ENCODE measurements around the gene RSAD2.
"Not testable (repeated sequence)": the region's sequence is repeated elsewhere in the genome, so short reads cannot be mapped to it uniquely, and the experiment has no call there.

The RSAD2 gene

DNA sequence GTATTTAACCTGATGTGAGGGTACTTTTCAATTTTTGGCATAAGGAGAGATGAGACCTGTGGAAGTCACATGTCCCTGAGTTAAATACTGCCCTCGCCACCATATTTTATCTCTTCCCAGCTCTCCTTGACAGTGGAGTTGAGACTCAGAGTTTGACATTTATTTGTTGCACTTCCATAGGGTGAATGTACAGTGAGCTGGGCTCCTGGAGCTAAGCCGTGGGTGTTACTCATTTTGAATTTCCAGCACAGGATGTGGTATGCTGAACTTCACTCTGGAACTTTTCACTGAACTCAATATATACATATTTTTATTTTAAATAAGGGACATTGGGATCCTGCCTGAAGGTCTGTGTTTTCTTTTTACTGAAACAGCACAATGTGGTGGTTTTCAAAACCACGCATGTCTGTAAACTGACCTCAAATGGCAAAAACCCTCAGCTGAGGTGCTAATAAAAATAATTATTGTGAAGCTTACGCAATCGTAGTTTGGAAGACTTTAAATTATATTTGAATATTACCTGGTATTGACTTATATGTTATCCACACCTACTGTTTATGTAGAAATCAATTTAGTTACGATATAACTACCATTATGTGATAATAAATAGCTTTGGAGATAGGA is 51.7 kb downstream of the RSAD2 start:
- no peak for DNase-seq

DNA sequence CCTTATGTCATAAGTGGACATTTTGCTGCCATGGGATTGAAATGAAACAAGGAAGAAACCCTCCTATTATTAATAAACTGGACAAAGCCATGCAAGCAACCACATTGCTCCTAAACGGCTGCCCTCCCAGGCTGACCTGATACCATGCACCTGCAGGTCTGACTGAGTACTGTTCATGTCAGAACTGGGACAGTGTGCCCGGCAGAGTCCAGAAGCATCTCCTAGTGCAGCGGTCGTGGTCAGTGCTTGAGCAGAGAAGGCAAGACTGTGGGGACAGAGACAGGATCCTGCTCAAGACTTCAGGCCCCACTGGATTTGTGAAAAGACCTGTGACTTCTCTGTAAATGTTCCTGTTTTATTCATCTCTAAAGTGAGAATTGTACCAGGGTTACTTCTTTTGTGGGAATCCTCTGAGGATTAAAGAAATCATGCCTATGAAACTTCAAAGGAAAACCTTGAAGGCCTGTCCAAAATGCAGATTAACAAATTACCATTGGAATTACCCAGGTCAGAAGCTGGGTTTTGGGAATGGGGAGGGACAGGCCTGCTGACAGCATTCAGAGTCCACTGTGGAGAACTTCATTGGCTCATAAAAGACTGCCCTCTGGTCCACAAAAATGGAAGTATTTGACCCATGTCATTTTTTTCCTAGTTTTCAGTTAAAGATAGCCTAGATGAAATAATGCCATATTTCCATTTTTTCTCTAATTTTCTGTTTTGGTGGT is 53.5 kb downstream of the RSAD2 start:
- no peak for DNase-seq

DNA sequence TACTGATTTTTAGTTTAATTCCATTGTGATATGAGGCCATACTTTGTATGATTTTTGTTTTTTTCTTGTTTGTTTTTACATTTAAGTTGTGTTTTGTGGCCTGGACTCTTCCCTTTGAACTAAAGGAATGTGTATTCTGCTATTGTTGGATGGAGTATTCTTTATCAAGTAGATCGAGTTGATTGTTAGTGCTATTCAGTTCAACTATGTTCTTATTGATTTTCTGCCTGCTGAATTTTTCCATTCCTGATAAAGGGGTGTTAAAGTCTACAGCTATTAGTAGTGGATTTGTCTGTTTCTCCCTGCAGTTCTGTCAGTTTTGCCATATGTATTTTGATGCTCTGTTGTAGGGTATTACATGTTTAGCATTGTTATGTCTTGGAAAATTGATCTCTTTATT is 54.2 kb downstream of the RSAD2 start:
- DNase-seq: no peak

DNA sequence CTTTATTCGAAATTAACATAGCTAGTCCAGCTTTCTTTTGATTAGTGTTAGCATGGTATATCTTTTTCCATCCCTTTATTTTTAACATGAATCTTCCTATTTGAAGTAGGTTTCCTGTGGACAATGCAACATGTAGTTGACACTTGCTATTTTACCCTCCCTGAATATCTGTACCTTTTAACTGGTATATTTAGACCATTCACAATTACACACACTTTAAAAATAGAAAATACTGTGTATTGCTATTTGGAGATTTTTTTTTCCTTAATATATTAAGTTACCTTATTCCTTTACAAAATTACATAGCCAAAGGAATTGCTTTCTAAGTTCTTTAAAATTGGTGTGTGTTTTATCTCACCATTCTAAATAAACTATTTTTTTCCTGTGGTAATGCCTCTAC is 54.6 kb downstream of the RSAD2 start:
- no peak for DNase-seq

DNA sequence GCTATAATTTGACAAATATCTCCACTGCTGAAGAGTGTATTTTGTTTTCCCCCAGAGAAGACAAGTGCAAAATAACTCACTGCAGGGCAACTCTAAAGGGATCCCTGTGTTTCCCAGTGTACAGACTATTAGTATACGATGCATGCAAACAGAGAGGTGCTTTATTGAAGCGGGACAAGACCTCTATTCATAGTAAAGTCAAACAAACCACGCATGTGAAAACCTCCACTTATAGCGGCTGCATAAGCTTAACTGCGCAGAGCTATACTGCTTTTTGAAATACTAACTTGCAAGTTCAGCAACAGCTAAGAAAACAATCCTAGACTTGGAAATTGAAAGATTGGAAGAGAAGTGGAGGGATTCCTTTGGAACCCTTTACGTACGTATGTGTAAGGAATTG is 55.3 kb downstream of the RSAD2 start:
- DNase-seq: peak; percentile 53

DNA sequence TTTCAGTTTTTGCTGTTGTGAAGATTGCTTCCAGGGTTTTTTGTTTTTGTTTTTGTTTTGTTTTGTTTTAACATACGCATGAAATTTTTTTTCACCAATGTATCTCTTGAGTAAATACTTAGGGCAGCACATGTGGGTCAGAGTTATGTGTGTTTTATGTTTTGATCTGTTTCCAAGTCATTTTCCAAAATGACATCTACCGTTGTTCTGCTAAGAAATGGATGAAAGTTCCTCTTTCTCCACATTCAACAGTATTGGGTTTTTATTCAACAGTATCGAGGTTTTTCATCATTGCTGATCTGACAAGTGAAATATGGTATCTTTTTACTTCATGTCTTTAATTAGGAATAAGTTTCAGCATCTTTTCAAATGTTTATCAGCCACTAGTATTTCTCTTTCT is 56.3 kb downstream of the RSAD2 start:
- no peak for DNase-seq

DNA sequence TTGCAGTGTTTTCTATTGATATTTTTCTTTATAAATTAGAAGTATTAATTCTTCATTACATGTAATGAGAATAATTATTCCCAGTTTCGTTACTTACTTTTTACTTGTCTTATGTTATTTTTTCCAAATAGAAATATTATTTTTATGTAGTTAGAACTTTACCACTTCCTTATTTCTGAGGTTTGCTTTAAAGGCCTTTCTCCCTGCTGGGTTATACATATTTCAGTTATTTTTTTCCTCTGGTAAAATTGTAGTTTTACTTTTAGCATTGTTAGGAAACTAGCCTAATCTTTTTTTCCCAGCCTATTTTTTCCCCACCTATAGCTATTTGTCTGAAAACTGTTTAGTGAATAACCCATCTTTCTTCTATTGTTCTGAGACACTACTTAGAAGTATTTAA is 56.8 kb downstream of the RSAD2 start:
- no peak for DNase-seq

DNA sequence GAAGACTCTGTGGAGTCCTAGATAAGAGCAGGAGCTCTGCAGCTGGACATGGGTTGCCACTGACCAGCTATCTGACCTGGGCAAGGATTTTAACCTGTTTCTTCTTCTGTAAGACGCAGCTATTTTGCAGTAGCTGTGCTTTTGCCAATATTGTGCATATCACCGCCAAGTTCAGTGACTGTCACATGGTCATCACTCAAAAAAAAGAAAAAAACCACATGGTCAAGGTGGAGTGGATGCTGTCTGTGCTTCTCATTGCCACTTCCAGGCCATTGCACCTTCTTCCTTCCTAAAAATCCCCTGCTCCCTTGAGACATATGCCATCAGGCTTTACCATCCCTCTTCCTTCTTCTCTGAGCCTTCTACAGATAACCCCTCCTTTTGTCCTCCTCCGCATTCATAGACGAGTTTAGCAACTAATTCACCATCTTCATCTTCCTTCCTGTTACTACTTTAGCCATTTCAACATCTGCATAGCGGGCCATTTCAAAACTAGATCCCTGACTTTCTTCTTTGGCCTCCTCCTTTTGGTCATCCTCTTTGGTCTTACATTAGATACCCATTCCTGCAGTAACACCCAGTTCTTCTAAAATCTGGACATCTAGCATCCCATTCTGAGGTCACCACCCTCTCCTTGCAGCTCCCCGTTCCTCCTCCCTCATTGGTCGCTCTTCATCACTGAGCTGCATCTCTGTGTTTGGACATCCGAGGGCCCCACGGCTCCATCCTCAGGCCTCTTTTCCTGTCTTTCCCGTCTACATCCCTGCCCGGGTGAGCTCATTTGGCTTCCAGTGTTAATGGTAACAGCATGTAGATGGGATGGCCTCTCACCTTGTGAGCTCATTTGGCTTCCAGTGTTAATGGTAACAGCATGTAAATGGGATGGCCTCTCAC is 57.4 kb downstream of the RSAD2 start:
- peak; percentile 49 for DNase-seq

DNA sequence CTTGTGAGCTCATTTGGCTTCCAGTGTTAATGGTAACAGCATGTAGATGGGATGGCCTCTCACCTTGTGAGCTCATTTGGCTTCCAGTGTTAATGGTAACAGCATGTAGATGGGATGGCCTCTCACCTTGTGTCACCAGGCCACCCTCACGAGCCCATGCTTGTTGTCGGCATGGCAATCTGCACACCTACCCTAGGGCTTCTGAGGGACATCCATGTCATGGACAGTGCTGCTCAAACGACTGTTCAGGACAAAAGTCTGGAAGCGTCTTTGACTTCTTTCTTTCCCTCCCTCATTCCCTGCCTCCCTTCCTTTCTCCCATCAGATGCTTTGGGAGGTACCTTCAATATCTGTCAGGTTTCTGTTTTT is 58.1 kb downstream of the RSAD2 start:
- DNase-seq: not testable (repeated sequence)

DNA sequence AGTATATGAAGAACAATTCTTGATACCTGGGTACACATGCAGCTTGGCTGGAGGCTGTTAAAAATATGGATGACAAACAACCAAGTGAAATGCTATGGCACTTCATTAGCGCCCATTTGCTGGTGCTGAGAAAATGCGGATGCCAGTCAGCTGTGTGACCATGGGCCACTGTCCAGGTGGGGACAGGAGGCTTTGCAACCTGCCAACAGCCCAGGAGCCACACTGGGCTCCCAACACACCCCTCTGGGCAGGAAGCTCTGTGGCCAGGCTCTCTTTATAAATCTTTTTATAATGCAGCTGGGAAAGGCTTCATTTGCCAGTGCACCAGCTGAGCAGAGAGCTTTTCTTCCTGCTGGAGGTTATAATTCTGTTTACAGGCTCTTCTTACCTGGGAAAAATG is 59.6 kb downstream of the RSAD2 start:
- DNase-seq: no peak

DNA sequence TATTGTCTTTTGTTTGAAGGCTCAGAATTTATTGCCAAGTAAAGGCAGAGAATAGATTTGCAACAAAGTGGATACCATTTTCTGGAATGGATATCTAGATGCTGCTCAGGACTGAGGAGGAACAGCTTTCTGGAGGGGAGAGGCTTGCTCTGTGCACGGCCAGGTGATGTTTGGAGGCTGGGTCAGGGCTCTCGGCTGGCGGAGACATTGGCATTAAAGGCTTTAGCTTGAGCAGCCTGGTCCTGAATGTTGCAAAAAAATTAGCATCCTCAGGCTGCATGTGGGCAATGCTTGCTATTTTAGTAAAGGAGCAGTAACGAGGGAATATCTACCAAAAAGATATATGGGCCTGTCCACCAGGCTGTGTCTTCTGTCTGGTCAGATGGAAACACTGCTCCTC is 60.0 kb downstream of the RSAD2 start:
- DNase-seq: no peak

DNA sequence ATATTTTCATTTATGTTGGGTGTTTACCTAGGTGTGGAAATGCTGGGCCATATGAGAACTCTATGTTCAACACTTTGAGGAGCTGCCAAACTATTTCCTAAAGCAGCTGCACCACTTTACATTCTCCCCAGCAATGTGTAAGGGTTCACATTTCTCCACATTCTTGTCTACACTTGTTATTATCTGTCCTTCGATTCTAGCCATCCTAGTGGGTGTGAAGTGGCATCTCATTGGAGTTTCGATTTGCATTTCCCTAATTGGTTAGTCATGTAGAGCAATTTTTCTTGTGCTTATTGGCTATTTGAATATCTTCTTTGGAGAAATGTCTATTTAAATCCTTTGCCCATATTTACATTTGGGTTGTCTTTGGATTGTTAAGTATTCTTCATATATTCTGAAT is 61.5 kb downstream of the RSAD2 start:
- DNase-seq: no peak

DNA sequence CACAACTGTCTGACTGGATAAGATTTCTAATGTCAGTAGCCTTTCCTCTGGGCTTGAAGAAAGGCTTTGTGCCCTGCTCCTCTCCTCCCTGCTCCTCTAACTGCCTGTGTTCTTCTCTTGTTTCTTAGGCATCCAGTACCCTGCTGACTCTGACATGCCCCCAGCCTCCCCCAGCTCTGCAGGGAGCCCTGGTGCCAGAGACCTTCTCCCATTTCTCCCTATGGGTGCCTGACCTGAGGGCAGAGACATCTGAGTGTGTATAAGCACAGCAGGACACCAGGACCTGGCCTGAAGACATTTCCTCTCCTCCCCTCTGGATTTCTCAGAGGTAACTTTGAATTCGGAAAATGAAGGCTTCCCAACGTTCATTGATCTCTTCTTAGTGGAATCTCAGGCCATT is 63.2 kb downstream of the RSAD2 start:
- peak; percentile 15 for DNase-seq

DNA sequence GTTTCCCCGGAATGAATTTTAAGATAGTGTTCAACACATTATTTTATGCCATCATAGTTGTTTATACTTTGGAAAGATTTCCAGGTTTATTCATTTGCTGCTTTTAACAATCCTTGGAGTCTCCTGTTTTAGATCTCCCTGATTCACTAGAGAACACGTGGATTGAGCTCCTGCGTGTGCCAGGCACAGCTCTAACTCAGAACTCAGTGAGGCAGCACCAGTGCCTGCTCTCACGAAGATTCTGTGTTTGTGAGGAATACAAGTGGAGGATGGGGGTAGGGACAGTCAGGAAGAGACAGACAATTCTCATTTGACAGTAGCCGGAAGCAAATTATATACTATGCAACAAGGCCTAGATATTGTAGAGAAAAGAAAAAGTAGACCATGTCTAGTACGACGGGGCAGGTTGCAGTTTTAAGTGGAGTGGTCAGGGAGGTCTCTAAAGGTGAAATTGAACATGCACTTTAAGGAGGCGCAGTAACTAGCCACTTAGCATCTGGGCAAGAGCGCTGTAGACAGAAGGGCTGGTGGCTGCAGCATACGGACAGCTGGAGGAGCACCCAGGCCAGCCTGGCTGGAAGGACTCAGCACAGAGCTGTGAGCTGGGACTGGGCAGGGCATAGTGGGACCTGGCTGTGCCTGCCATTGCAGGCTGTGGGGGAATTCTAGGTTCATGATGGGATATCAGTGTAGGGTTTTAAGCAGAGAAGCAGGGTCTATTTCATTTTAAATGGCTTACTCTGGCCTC is 63.9 kb downstream of the RSAD2 start:
- peak; percentile 17 for DNase-seq

DNA sequence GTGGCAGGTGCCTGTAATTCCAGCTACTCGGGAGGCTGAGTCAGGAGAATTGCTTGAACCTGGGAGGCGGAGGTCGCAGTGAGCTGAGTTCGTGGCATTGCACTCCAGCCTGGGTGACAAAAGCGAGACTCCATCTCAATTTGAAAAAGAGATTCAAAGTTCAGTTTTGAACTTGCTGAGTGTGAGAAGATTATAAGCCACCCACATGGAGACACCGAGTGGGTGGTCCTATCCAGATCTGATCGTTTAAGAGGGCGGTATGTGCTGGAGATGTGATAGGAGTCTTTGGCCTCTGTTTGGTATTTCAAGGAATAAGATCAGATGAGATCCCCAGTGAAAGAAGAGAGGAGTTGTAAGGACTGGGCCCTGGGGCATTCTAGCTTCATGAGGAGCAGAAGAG is 65.3 kb downstream of the RSAD2 start:
- no peak for DNase-seq

DNA sequence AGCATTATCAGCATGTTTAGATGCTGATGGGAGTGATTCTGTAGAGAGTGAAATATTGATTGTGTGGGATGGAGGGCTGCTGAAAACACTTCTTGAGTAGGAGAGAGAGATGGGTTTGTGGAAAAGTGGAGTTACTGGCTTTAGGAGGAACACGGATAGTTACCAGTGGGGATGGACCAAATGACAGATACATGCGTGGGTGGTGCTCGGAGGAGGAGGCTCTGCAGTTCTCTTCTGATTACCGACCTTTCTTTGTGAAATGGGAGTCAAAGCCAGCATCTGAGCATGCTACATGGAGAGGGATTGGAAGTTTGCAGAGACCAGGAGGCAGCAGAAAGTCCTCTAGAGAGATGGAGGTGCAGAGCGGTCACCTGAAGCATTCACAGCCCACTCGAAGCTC is 65.9 kb downstream of the RSAD2 start:
- no peak for DNase-seq

DNA sequence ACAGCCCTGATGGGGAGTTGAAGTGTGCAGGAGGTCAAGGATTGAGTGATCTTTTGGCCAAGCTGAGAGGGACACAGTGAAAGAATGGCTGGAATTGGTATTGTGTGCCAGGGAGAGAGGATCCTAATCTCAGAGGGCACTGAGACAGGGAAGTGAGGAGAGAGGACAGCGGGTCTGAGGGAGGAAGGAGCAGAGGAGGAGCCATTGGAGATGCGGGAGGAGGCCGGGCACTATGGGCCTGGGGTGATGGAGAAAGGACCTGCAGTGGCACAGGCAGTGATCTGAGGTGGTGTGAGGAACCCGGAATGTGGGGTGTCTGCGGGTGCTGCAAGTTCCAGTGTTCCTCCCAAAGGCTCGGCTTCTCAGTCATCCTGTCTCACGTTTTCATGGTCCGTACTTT is 66.4 kb downstream of the RSAD2 start:
- no peak for DNase-seq

DNA sequence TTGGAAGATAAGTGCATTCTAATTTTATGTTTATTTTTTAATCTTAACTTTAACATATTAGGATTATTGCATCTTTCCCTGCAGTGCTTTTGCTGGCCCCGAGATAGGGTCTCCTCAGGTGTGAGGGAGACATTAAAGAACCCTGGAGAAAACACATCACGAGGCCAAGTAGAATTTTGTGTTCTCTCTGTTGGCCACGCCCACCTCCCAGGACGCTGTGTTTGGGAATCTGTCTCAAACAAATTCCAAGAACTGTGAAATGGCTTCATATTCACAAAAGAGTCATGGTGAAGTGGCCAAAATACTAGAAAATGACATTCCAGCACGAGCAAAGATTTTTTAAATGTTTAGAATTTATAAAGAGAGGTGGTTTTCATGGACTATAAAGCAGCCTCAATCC is 67.0 kb downstream of the RSAD2 start:
- DNase-seq: no peak

DNA sequence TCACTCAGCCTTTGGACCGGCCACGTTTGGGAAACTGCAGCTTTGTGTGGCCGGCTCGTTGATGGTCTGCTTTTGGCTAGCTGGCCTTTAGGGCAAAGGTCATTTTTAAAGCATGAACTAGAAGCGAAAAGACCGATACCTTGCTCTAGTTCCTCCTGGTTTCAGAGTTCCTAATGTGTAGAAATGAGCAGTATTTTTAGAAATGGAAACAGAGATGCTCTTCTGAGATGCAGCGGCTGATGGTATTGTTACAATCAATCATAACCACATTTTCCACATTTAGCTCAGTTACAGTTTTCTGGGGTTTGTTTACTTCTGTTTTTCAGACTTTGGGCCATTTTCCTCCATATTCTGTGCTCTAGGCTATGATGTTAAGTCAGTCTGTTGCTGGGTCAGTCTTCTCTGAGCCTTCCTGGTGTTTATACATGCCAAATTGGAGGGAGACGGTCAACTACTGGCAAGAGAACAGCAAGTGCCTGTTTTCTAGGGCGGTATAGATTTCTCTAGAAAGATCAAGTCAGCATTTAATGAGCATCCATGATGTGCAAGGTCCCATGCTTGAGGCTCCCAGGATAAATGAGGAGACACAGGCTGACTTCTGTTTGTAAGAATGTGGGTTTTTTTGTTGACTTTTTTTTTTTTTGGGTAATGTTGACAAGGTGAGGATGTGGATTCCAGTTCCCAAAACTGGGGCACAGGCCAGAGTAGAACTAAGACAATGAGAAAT is 67.7 kb downstream of the RSAD2 start:
- DNase-seq: peak; percentile 10

DNA sequence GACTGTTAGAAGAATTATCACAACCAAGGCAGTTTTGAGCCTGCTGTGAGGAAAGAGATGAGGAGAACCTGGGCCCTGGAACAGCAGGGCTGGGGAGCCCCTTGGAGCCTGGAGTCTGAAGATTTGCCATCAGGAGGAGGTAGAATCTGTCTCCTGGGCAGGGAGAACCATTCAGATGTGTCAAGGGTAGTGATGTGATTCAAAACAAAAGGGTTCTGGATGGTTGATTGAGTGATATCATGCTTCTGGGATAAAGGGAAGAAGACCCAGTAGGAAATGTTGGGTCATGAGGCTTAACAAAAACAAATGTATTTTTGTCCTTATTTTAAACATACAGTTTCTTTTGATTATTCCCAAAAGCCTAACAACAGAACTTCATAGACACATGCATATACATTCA is 68.2 kb downstream of the RSAD2 start:
- no peak for DNase-seq

DNA sequence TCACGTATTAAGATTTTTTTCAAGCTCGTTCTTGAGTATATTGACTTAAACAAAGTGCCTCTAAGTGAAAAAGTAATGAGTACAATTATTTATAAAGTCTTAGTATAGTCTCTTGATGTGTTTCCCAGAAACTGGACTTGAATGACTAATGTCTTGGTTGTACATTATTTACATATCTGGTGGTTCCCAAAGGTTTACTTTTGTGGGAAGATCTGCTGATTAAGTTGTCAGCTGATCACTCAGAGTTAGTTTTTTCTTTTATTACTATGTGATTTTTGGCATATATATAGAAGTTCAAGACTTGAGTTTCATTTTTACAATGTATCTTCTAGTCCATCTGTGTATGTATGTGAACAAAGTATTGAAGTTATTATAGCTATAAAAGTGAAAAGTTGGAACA is 69.1 kb downstream of the RSAD2 start:
- no peak for DNase-seq

All from midbrain (tissue), 1 donor.